CD4-positive, alpha-beta T cell treated with Interleukin-6 for 4 hours (primary cell): ENCODE data around the gene RBP3.

Experiments
- DNase-seq: peaks from one replicate; pipeline ENCODE4 v3.0.0-alpha.2; 2020; ENCODE audit warnings: mixed read lengths

The RBP3 gene

GRCh38 chr10:47319784-47320183 is 28.4 kb upstream of the RBP3 start:
- DNase-seq, result no peak

GRCh38 chr10:47320812-47321211 is 27.4 kb upstream of the RBP3 start:
- DNase-seq, result no peak

- no peak for DNase-seq
Observed at GRCh38 chr10:47321521-47322195, 26.5 kb upstream of the RBP3 start.

GRCh38 chr10:47322300-47323061 is 25.7 kb upstream of the RBP3 start, which contains the start of gene GDF2:
Gene GDF2, plus strand, starts transcription at chr10:47322454. Its CDS starts 215 bp downstream, at chr10:47322669.
- no peak for DNase-seq

- DNase-seq, result no peak
Observed at GRCh38 chr10:47323087-47323486, 25.1 kb upstream of the RBP3 start.

- no peak for DNase-seq
Observed at GRCh38 chr10:47323636-47324296, 24.4 kb upstream of the RBP3 start.

GRCh38 chr10:47325303-47326291 is 22.6 kb upstream of the RBP3 start:
- no peak for DNase-seq

- no peak for DNase-seq
Observed at GRCh38 chr10:47326306-47326926, 21.7 kb upstream of the RBP3 start.

- no peak for DNase-seq
Observed at GRCh38 chr10:47326927-47327330, 21.2 kb upstream of the RBP3 start.

- no peak for DNase-seq
Observed at GRCh38 chr10:47329855-47330254, 18.3 kb upstream of the RBP3 start.

GRCh38 chr10:47330366-47330765 is 17.8 kb upstream of the RBP3 start:
- DNase-seq, result no peak

GRCh38 chr10:47330804-47331203 is 17.4 kb upstream of the RBP3 start:
- no peak for DNase-seq

- no peak for DNase-seq
Observed at GRCh38 chr10:47331491-47331890, 16.7 kb upstream of the RBP3 start.

- DNase-seq, result no peak
Observed at GRCh38 chr10:47331954-47332353, 16.2 kb upstream of the RBP3 start.

GRCh38 chr10:47332371-47332770 is 15.8 kb upstream of the RBP3 start:
- no peak for DNase-seq

GRCh38 chr10:47332946-47333345 is 15.2 kb upstream of the RBP3 start:
- no peak for DNase-seq

- DNase-seq, result no peak
Observed at GRCh38 chr10:47333532-47333931, 14.6 kb upstream of the RBP3 start.

GRCh38 chr10:47334466-47335295 is 13.5 kb upstream of the RBP3 start:
- no peak for DNase-seq

GRCh38 chr10:47335906-47336305 is 12.3 kb upstream of the RBP3 start:
- DNase-seq, result no peak

GRCh38 chr10:47336387-47337134 is 11.6 kb upstream of the RBP3 start:
- no peak for DNase-seq
